Mononuclear cell (primary cell): ENCODE results near the gene AFF1. TPM values are rescaled to one million over a fixed set of nuclear protein-coding genes. Genes with fewer than 3 reads are reported as not detected.
A peak's percentile ranks its signal among the peaks of the same experiment; 100 is the strongest.

Source experiments
- H3K27me3 ChIP-seq: 2 replicates; pipeline ENCODE4 v1.6.0; 2011; ENCODE audit warnings: low read length, control low read depth; ENCODE audit not compliant: insufficient read depth
- H3K4me1 ChIP-seq: 2 replicates; pipeline ENCODE4 v1.5.1; 2011; ENCODE audit warnings: mild to moderate bottlenecking, low read length, control low read depth; ENCODE audit not compliant: insufficient read depth
- H3K4me3 ChIP-seq: 2 replicates; pipeline ENCODE4 v1.5.1; 2011; ENCODE audit warnings: mild to moderate bottlenecking, low read length, moderate library complexity
- H3K9me3 ChIP-seq: 2 replicates; pipeline ENCODE4 v1.5.1; 2011; ENCODE audit warnings: low read depth, mild to moderate bottlenecking, control low read depth, low read length
- total RNA-seq: library from RNA; depleted of rRNA; stranded (reverse); fragments of >200 nt; gene quantifications from one replicate; pipeline ENCODE4 v1.2.3, GENCODE V29; 2012

AFF1 gene
- total RNA-seq, 1 donor: 31.7 TPM

DNA sequence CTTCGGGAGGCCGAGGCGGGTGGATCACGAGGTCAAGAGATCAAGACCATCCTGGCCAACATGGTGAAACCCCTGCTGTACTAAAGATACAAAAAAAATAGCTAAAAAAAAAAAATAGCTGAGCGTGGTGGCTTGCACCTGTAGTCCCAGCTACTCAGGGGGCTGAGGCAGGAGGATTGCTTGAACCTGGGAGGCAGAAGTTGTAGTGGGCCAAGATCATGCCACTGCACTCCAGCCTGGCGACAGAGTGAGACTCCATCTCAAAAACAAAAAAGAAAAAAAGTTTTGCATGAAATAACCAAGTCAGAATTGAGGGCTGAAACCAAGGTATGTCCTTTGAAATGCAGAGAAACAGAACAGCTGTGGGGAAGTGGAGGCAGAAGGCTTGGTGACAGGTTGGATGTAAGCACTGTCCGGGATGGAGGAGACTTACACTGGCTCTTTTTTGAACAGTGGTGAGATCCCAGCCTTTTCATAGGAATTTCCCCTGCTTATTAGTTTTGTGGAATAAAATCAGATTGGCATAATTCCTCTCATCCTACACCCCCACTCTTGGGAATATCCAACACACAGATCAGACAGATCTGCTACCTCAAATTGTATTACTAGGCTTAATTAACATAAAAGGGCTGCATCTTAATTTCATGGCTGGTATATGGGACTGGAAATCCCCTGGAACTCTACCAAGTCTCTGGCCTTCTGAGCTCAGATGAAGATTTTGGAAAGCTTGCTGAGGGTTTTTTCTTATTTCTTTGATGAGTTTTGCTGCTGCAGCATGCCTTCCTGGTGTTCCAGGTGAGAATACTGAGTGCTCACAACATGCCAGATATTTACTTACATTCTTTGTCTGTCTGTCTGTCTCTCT, 23.8 kb upstream of the AFF1 start:
- H3K4me3 ChIP-seq: no peak overlapping the region
- H3K9me3 ChIP-seq: no peaks in the 10 kb centered on the region
- peaks cover 46% of the 10 kb centered on the region for H3K4me1 ChIP-seq

GRCh38 chr4:86916392-86916791, 18.4 kb upstream of the AFF1 start:
- Histone ChIP-seq H3K4me1 (peaks cover 14% of the 10 kb centered on the region), H3K4me3 (no peak overlapping the region), H3K27me3 (no peaks in the 10 kb centered on the region), H3K9me3 (no peaks in the 10 kb centered on the region)

More for the DNA sequence above, 23.8 kb upstream of the AFF1 start:
- no peaks in the 10 kb centered on the region for H3K27me3 ChIP-seq

DNA sequence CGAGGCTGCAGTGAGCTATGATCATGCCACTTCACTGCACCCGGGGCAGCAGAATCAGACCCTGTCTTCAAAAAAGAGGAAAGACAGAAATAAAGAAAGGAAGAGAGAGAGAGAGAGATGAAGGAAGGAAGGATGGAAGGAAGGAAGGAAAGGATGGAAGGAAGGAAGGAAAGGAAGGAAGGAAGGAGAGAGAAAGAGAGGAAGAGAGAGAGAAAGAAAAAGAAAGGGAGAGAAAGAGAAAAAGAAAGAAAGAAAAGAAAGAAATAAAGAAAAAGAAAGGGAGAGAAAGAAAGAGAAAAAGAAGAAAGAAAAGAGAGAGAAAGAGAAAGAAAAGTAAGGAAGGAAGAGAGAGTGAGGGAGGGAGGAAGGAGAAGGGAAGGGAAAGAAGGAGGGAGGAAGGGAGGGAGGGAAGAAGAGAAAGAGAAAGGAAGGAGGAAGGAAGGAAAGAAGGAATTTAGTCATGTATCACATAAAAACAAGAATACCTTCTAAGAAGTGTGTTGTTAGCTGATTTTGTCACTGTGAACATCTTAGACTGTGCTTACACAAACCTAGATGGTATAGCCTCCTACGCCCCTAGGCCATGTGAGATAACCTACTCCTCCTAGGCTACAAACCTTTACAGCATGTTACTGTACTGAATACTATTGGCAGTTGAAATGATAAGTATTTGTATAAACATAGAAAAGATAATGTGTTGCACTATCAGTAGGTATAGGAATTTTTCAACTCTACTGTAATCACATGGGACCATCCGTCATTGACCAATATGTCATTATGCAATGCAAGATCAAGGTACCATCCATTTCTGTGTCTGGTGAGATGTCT, 17.4 kb upstream of the AFF1 start:
- Histone ChIP-seq H3K4me1 (peaks cover 17% of the 10 kb centered on the region), H3K27me3 (no peaks in the 10 kb centered on the region), H3K9me3 (no peaks in the 10 kb centered on the region), H3K4me3 (no peak overlapping the region)

- H3K4me1 ChIP-seq: peaks cover 21% of the 10 kb centered on the region
- no peak overlapping the region for H3K4me3 ChIP-seq
- no peaks in the 10 kb centered on the region for H3K27me3 ChIP-seq
- H3K9me3 ChIP-seq: no peaks in the 10 kb centered on the region
These were observed 16.2 kb upstream of the AFF1 start for GRCh38 chr4:86918539-86919072.

GRCh38 chr4:86919561-86920223, 15.1 kb upstream of the AFF1 start:
- Histone ChIP-seq H3K4me3 (no peak overlapping the region), H3K4me1 (peaks cover 21% of the 10 kb centered on the region), H3K9me3 (no peaks in the 10 kb centered on the region), H3K27me3 (no peaks in the 10 kb centered on the region)

GRCh38 chr4:86921608-86922252, 13.1 kb upstream of the AFF1 start:
- no peak overlapping the region for H3K4me3 ChIP-seq
- peaks cover 28% of the 10 kb centered on the region for H3K4me1 ChIP-seq
- H3K9me3 ChIP-seq: no peaks in the 10 kb centered on the region
- H3K27me3 ChIP-seq: no peaks in the 10 kb centered on the region

- Histone ChIP-seq H3K4me1 (peaks cover 44% of the 10 kb centered on the region), H3K9me3 (no peaks in the 10 kb centered on the region), H3K27me3 (no peaks in the 10 kb centered on the region), H3K4me3 (no peak overlapping the region)
These were observed 10.0 kb upstream of the AFF1 start for GRCh38 chr4:86924811-86925210.

DNA sequence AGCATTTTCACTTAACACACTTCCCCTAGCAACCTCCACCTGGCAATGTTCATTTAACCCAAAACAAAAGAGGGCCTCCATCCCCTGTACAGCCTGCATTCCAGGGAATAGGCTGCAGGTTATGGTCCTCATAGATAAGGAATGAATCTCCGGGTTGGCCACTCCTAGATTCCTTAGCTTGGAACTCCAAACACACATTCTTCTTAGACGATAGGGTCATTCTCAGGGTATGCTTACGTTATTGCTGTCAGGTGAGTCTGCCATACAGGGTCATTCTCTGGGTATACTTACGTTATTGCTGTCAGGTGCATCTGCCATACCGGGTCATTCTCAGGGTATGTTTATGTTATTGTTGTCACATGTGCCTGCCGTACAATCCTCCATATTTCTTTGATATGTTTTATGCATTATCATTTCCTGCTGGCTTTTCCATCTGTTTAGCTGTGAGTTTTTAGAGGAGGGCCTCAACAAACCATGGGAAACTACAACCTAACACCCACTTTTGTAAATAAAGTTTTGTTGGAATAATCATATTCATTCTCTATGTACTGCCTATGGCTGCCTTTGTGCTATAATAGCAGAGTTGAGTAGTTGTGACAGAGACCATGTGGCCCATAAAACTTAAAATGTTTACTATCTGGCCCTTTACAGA, 8.2 kb upstream of the AFF1 start:
- no peaks in the 10 kb centered on the region for H3K27me3 ChIP-seq
- H3K4me3 ChIP-seq: no peak overlapping the region
- H3K9me3 ChIP-seq: no peaks in the 10 kb centered on the region
- peaks cover 41% of the 10 kb centered on the region for H3K4me1 ChIP-seq

GRCh38 chr4:86927843-86928395, 6.9 kb upstream of the AFF1 start:
- H3K9me3 ChIP-seq: no peaks in the 10 kb centered on the region
- H3K27me3 ChIP-seq: no peaks in the 10 kb centered on the region
- H3K4me1 ChIP-seq: peaks cover 32% of the 10 kb centered on the region
- H3K4me3 ChIP-seq: no peak overlapping the region

DNA sequence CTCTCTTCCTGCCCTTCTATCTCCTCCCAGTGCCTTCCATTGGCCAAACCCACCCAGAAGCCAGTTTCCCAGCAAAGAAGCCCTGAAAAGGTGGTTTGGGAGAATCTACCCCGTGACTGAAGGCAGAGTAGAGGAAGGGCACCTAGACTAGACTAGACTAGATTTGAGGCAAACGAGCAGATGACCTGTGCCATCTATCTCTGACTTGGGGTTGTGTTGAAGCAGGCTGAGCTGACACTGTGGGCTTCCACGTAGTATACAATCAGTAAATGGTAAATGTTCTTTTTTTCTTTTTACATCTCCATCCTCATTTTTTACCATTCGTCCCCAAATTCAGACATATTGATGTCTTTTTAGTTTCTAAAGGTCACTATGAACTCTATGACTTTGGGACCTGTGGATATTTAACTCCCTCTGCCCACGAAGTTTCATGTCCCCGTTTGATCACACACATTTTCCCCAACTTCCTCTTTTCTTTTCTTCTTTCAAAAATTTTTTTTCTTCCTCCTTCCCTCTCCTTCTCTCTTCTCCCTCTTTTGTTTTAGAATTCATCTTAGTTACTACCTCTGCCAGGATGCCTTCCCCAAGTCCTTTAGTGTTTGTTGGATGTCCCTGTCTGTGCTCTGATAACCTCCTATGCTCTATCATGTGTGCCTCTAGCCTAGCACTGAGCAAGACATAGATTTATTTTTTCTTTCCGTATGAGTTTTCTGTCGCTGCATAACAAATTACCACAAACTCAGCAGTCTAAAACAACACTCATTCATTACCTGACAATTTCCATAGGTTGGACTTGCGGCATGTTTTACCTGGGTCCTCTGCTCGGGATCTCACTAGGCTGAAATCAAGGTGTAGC, 6.2 kb upstream of the AFF1 start:
- no peak overlapping the region for H3K4me3 ChIP-seq
- H3K9me3 ChIP-seq: no peaks in the 10 kb centered on the region
- H3K27me3 ChIP-seq: no peaks in the 10 kb centered on the region
- H3K4me1 ChIP-seq: peaks cover 33% of the 10 kb centered on the region

GRCh38 chr4:86934147-86934770, 552 bp upstream of the AFF1 start:
- Histone ChIP-seq H3K4me3 (peak overlapping the region; percentile 78), H3K4me1 (peaks cover 39% of the 10 kb centered on the region), H3K9me3 (no peaks in the 10 kb centered on the region)

DNA sequence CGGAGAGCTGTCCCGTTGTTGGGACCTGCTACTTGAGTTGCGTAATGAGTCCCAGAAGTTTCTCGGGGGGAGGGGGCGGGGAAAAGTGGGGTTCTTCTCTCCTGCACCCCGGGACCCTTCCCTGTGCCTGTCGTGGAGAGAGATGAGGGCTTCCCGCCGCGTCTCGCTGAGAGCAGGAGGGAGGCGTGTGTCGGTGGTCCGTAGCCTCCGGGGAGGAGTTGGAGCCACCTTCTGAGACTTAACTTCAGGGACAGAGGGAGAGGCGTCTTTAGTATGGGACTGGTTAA, 698 bp downstream of the AFF1 start:
- no peaks in the 10 kb centered on the region for H3K9me3 ChIP-seq
- no peaks in the 10 kb centered on the region for H3K27me3 ChIP-seq
- H3K4me1 ChIP-seq: peaks cover 50% of the 10 kb centered on the region
- H3K4me3 ChIP-seq: peak overlapping the region; percentile 78

More at GRCh38 chr4:86934147-86934770, 552 bp upstream of the AFF1 start:
- no peaks in the 10 kb centered on the region for H3K27me3 ChIP-seq
